Thyroid gland (tissue), 4 donors: Measurements from ENCODE around the gene IL2.

Source experiments
- POLR2A ChIP-seq, 2 donors: fragments of 450-650 bp; IDR thresholded peaks; one replicate each; pipeline ENCODE4 v1.6.1; 2017; ENCODE audit warnings: antibody characterized with exemption in 2 of 2, mild to moderate bottlenecking in 2 of 2, moderate library complexity in 1 of 2
- TF ChIP-seq, protein P1 (sequence below), 6 experiments: fragments of 200-600 bp in 3 of 6; fragments of 450-650 bp in 3 of 6; sonication (generic) in 3 of 6; IDR thresholded peaks; one replicate each; pipeline ENCODE4 v1.5.1; 2016 to 2019; ENCODE audit warnings: antibody characterized with exemption in 6 of 6, mild to moderate bottlenecking in 2 of 6, inconsistent platforms in 1 of 6, moderate library complexity in 1 of 6

DNA sequence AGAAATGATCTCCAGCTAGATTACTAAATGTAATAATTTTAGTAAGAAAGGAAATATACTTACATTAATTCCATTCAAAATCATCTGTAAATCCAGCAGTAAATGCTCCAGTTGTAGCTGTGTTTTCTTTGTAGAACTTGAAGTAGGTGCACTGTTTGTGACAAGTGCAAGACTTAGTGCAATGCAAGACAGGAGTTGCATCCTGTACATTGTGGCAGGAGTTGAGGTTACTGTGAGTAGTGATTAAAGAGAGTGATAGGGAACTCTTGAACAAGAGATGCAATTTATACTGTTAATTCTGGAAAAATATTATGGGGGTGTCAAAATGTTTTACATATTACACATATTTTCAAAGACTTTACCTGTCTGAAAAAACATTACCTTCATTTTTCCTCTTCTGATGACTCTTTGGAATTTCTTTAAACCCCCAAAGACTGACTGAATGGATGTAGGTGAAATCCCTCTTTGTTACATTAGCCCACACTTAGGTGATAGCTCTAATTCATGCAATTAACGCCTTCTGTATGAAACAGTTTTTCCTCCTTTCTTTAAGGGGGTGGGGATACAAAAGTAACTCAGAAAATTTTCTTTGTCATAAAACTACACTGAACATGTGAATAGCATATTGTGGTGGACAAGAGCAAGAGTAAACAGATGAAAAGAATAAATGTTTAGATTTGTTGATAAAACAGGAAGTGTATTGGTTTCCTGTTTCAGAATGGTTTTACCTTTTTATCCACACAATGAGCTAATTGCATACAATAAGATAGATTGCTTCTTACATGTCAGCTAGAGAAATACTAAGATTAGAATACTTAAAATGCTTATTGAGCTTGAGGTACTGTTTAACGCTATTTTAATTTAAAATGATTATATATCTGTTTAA lies at the start of gene IL2:
- TF ChIP-seq, protein P1, sequence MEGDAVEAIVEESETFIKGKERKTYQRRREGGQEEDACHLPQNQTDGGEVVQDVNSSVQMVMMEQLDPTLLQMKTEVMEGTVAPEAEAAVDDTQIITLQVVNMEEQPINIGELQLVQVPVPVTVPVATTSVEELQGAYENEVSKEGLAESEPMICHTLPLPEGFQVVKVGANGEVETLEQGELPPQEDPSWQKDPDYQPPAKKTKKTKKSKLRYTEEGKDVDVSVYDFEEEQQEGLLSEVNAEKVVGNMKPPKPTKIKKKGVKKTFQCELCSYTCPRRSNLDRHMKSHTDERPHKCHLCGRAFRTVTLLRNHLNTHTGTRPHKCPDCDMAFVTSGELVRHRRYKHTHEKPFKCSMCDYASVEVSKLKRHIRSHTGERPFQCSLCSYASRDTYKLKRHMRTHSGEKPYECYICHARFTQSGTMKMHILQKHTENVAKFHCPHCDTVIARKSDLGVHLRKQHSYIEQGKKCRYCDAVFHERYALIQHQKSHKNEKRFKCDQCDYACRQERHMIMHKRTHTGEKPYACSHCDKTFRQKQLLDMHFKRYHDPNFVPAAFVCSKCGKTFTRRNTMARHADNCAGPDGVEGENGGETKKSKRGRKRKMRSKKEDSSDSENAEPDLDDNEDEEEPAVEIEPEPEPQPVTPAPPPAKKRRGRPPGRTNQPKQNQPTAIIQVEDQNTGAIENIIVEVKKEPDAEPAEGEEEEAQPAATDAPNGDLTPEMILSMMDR (IDR thresholded peaks at IDR 0.05), result no peak
- TF ChIP-seq POLR2A (IDR thresholded peaks at IDR 0.05), result no peak
